ENCODE data around the gene MEDAG.

Gene MEDAG

GRCh38 chr13:30874111-30874510 lies 32.0 kb upstream of the MEDAG start (continued):
- TF ChIP-seq KLF16 (tag by site-specific recombination; IDR thresholded peaks at IDR 0.05) (no peak), ZNF501 (tag by site-specific recombination; IDR thresholded peaks at IDR 0.05) (no peak), GLIS1 (tag by site-specific recombination; IDR thresholded peaks at IDR 0.05) (no peak)

GRCh38 chr13:30874561-30874960 lies 31.5 kb upstream of the MEDAG start:
- no peaks in the 10 kb centered on the region for H3K9me3 ChIP-seq (ENCODE audit: control insufficient read depth, insufficient read depth, low read depth, low read length)
- no peak overlapping the region for H3K4me3 ChIP-seq (ENCODE audit: low read depth, low read length)
- no peaks in the 10 kb centered on the region for H3K4me1 ChIP-seq (ENCODE audit: control insufficient read depth, insufficient read depth, low read length)
- H3K27ac ChIP-seq (ENCODE audit: extremely low read depth, low read depth, low read length), result no peak overlapping the region
- ChIA-PET CTCF (interaction anchor here (1.0 to 1.5 kb wide), 2 partner anchors 9 to 18 kb away, joined by 3 to 4 read pairs; no protein-coding TSS in a partner anchor), POLR2A (no interaction called here)
- TF ChIP-seq INSM2 (tag by site-specific recombination; IDR thresholded peaks at IDR 0.05), result no peak
- no peak for TF ChIP-seq ZNF239 (tag by site-specific recombination; IDR thresholded peaks at IDR 0.05)
- TF ChIP-seq PRDM10 (tag by site-specific recombination; IDR thresholded peaks at IDR 0.05), result no peak
- no peak for TF ChIP-seq ZNF664 (tag by site-specific recombination; IDR thresholded peaks at IDR 0.05)
- TF ChIP-seq ZNF19 (tag by site-specific recombination; IDR thresholded peaks at IDR 0.05; ENCODE audit: low read depth), result no peak
- TF ChIP-seq HIC1 (tag by site-specific recombination; IDR thresholded peaks at IDR 0.05), result no peak
- no peak for TF ChIP-seq ZNF629 (tag by site-specific recombination; IDR thresholded peaks at IDR 0.05)
- no peaks in the 10 kb centered on the region for H3K36me3 ChIP-seq (ENCODE audit: control insufficient read depth in 2 of 2, insufficient read depth in 1 of 2, low read length in 2 of 2)

- H3K4me1 ChIP-seq (ENCODE audit: control insufficient read depth, insufficient read depth, low read length), result no peaks in the 10 kb centered on the region
- H3K36me3 ChIP-seq (ENCODE audit: control insufficient read depth in 2 of 2, insufficient read depth in 1 of 2, low read length in 2 of 2), result no peaks in the 10 kb centered on the region
- CTCF ChIA-PET, result interaction anchor here (0.8 to 1.6 kb wide), 2 partner anchors 12 to 35 kb away, joined by 5 to 6 read pairs; no protein-coding TSS in a partner anchor
- no peak overlapping the region for H3K27ac ChIP-seq (ENCODE audit: extremely low read depth, low read depth, low read length)
- POLR2A ChIA-PET, result no interaction called here
- no peaks in the 10 kb centered on the region for H3K9me3 ChIP-seq (ENCODE audit: control insufficient read depth, insufficient read depth, low read depth, low read length)
- no peak overlapping the region for H3K4me3 ChIP-seq (ENCODE audit: low read depth, low read length)
- TF ChIP-seq ZNF544 (tag by site-specific recombination; IDR thresholded peaks at IDR 0.05), result no peak
- TF ChIP-seq ZNF704 (tag by site-specific recombination; IDR thresholded peaks at IDR 0.05), result no peak
- no peak for TF ChIP-seq YY1 (tag by site-specific recombination; IDR thresholded peaks at IDR 0.05)
- no peak for TF ChIP-seq ZNF19 (tag by site-specific recombination; IDR thresholded peaks at IDR 0.05; ENCODE audit: low read depth)
- no peak for TF ChIP-seq SP3 (tag by site-specific recombination; IDR thresholded peaks at IDR 0.05)
- no peak for TF ChIP-seq ZBTB17 (tag by site-specific recombination; IDR thresholded peaks at IDR 0.05)
- no peak for TF ChIP-seq ZNF354C (tag by site-specific recombination; IDR thresholded peaks at IDR 0.05; ENCODE audit: borderline replicate concordance, low read depth)
- no peak for TF ChIP-seq ZNF423 (tag by site-specific recombination; IDR thresholded peaks at IDR 0.05)
- no peak for TF ChIP-seq ZNF223 (tag by site-specific recombination; IDR thresholded peaks at IDR 0.05)
- no peak for TF ChIP-seq KLF16 (tag by site-specific recombination; IDR thresholded peaks at IDR 0.05)
- TF ChIP-seq ZSCAN5A (tag by site-specific recombination; IDR thresholded peaks at IDR 0.05), result no peak
- TF ChIP-seq KLF10 (tag by site-specific recombination; IDR thresholded peaks at IDR 0.05), result no peak
- no peak for TF ChIP-seq ZNF529 (tag by site-specific recombination; IDR thresholded peaks at IDR 0.05; ENCODE audit: insufficient replicate concordance)
- TF ChIP-seq PATZ1 (tag by site-specific recombination; IDR thresholded peaks at IDR 0.05), result no peak
These were observed 28.7 kb upstream of the MEDAG start for GRCh38 chr13:30877335-30877734.
